PC-9 (cell line): Measurements from ENCODE around the gene CD53. TPM values are rescaled to one million over a fixed set of nuclear protein-coding genes. Genes with fewer than 3 reads are reported as not detected.

ENCODE experiments used
- BruUV-seq: library from RNA; stranded (reverse); fragments of 400-500 nt; replicated peaks from 2 replicates; lab custom pipeline; 2021; lab: Mats Ljungman, UMichigan
- CTCF ChIA-PET: fragments of 300-600 bp; sonication (Branson Sonifier 250); formaldehyde crosslinking; loops from one replicate; lab custom pipeline; 2022; ENCODE audit warnings: antibody characterized with exemption; lab: Charles Lee
- POLR2A ChIA-PET: fragments of 300-600 bp; sonication (Branson Sonifier 250); formaldehyde crosslinking; loops from one replicate; lab custom pipeline; 2022; ENCODE audit warnings: antibody characterized with exemption; ENCODE audit not compliant: unreplicated experiment; lab: Charles Lee
- DNase-seq, 2 experiments: peaks; one replicate each; pipeline versions ENCODE4 v3.0.0 to v3.0.0-alpha.2; 2015 to 2022; ENCODE audit warnings: mixed read lengths in 1 of 2
- H2AFZ ChIP-seq: fragments of 200-600 bp; sonication (generic); 2 replicates; pipeline ENCODE4 v1.8.1; 2017; ENCODE audit warnings: antibody characterized with exemption
- H3F3A ChIP-seq: fragments of 200-600 bp; sonication (generic); 2 replicates; pipeline ENCODE4 v1.8.1; 2017; ENCODE audit warnings: antibody characterized with exemption, mild to moderate bottlenecking, low read depth; ENCODE audit not compliant: insufficient read depth
- H3K27ac ChIP-seq: fragments of 200-600 bp; sonication (generic); 2 replicates; pipeline ENCODE4 v1.6.1; 2016; ENCODE audit warnings: mixed run types
- H3K27me3 ChIP-seq: fragments of 200-600 bp; sonication (generic); 2 replicates; pipeline ENCODE4 v1.6.1; 2016; ENCODE audit warnings: low read depth, mixed run types; ENCODE audit not compliant: insufficient read depth
- H3K36me3 ChIP-seq: fragments of 200-600 bp; sonication (generic); 2 replicates; pipeline ENCODE4 v1.6.1; 2016; ENCODE audit warnings: low read depth, mixed run types
- H3K4me1 ChIP-seq: fragments of 200-600 bp; sonication (generic); replicated peaks from 2 replicates; pipeline ENCODE4 v1.6.1; 2016; ENCODE audit warnings: mixed run types; ENCODE audit not compliant: insufficient read depth
- H3K4me2 ChIP-seq: fragments of 200-600 bp; sonication (generic); 2 replicates; pipeline ENCODE4 v1.6.1; 2017; ENCODE audit warnings: mixed run types
- H3K4me3 ChIP-seq: fragments of 200-600 bp; sonication (generic); 2 replicates; pipeline ENCODE4 v1.6.1; 2016; ENCODE audit warnings: mixed run types
- H3K79me2 ChIP-seq: fragments of 200-600 bp; sonication (generic); 2 replicates; pipeline ENCODE4 v1.6.1; 2017; ENCODE audit warnings: low read depth, mixed run types
- H3K9me2 ChIP-seq: fragments of 200-600 bp; sonication (generic); 2 replicates; pipeline ENCODE4 v1.8.1; 2017; ENCODE audit warnings: mild to moderate bottlenecking; ENCODE audit not compliant: insufficient read depth
- H3K9me3 ChIP-seq: fragments of 200-600 bp; sonication (generic); 2 replicates; pipeline ENCODE4 v1.8.1; 2016; ENCODE audit warnings: low read depth; ENCODE audit not compliant: insufficient read depth
- H4K20me1 ChIP-seq: fragments of 200-600 bp; sonication (generic); 2 replicates; pipeline ENCODE4 v1.8.1; 2017; ENCODE audit not compliant: insufficient read depth
- CTCF ChIP-seq: fragments of 200-600 bp; sonication (generic); conservative IDR thresholded peaks from 2 replicates; pipeline ENCODE4 v1.6.1; 2017; ENCODE audit warnings: mixed run types, antibody characterized with exemption, mild to moderate bottlenecking, moderate library complexity
- EZH2 ChIP-seq: fragments of 200-600 bp; sonication (generic); IDR thresholded peaks from 2 replicates; pipeline ENCODE4 v1.8.0; 2017; ENCODE audit warnings: antibody characterized with exemption, low read depth
- intact Hi-C: fragments of 100-400 bp; cut with micrococcal nuclease; formaldehyde crosslinking; loops from one replicate; pipeline ENCODE4 v1.10.0; 2022; ENCODE audit not compliant: unreplicated experiment
- total RNA-seq: library from RNA; stranded (reverse); gene quantifications from 2 replicates; pipeline ENCODE4 v1.2.3, GENCODE V29; 2021

CD53 gene
- total RNA-seq, 1 experiment from 2014 or later = not detected

GRCh38 chr1:110880708-110881374 lies 7.9 kb downstream of the CD53 start:
- no peak for DNase-seq
- TF ChIP-seq CTCF (no peak), EZH2 (no peak)
- POLR2A ChIA-PET = no interaction called here
- Histone ChIP-seq H3K27ac (no peak overlapping the region), H3K9me2 (no peaks in the 10 kb centered on the region), H3K4me2 (no peak overlapping the region), H3K36me3 (no peaks in the 10 kb centered on the region), H3F3A (no peaks in the 10 kb centered on the region), H3K9me3 (no peaks in the 10 kb centered on the region), H4K20me1 (no peaks in the 10 kb centered on the region), H2AFZ (no peak overlapping the region), H3K27me3 (no peaks in the 10 kb centered on the region), H3K4me3 (no peak overlapping the region), H3K4me1 (no peaks in the 10 kb centered on the region), H3K79me2 (no peaks in the 10 kb centered on the region)
- intact Hi-C loops = loop anchor here (10.0 kb wide), 1 partner anchor 46 kb away; no protein-coding TSS in a partner anchor
- CTCF ChIA-PET = no interaction called here
- BruUV-seq = no TSS peak

- Histone ChIP-seq H2AFZ (no peak overlapping the region), H3K9me2 (no peaks in the 10 kb centered on the region), H3K36me3 (no peaks in the 10 kb centered on the region), H3K27ac (no peak overlapping the region), H4K20me1 (no peaks in the 10 kb centered on the region), H3K9me3 (no peaks in the 10 kb centered on the region), H3K4me1 (no peaks in the 10 kb centered on the region), H3K27me3 (peaks cover 21% of the 10 kb centered on the region), H3K79me2 (no peaks in the 10 kb centered on the region), H3K4me3 (no peak overlapping the region), H3F3A (no peaks in the 10 kb centered on the region), H3K4me2 (no peak overlapping the region)
- ChIA-PET CTCF (no interaction called here), POLR2A (no interaction called here)
- no peak for DNase-seq
- no TSS peak for BruUV-seq
- intact Hi-C loops = loop anchor here (10.0 kb wide), 1 partner anchor 53 kb away; no protein-coding TSS in a partner anchor
- no peak for TF ChIP-seq EZH2
- TF ChIP-seq CTCF = no peak
These were observed 15.1 kb downstream of the CD53 start for GRCh38 chr1:110888049-110888448.

- no peaks in the 10 kb centered on the region for H3K4me1 ChIP-seq
- BruUV-seq = no TSS peak
- H3K9me3 ChIP-seq = no peaks in the 10 kb centered on the region
- H3K4me3 ChIP-seq = no peak overlapping the region
- H2AFZ ChIP-seq = no peak overlapping the region
- H3K36me3 ChIP-seq = no peaks in the 10 kb centered on the region
- H3K4me2 ChIP-seq = no peak overlapping the region
- no peak for DNase-seq
- POLR2A ChIA-PET = no interaction called here
- intact Hi-C loops = loop anchor here (10.0 kb wide), 1 partner anchor 54 kb away; no protein-coding TSS in a partner anchor
- no peak overlapping the region for H3K27ac ChIP-seq
- H4K20me1 ChIP-seq = no peaks in the 10 kb centered on the region
- no peaks in the 10 kb centered on the region for H3K9me2 ChIP-seq
- H3F3A ChIP-seq = no peaks in the 10 kb centered on the region
- no peak for TF ChIP-seq CTCF
- no peak for TF ChIP-seq EZH2
- H3K27me3 ChIP-seq = peaks cover 27% of the 10 kb centered on the region
- H3K79me2 ChIP-seq = no peaks in the 10 kb centered on the region
- CTCF ChIA-PET = no interaction called here
These were observed 15.7 kb downstream of the CD53 start for GRCh38 chr1:110888641-110889040.
